ENCODE results near the gene KRTAP22-2. TPM values are rescaled to one million over a fixed set of nuclear protein-coding genes. Genes with fewer than 3 reads are reported as not detected.

KRTAP22-2 gene
- not detected in 2 replicates for total RNA-seq (2014; rRNA removed; shearing (Covaris generic); ENCODE audit: low replicate concordance)

DNA sequence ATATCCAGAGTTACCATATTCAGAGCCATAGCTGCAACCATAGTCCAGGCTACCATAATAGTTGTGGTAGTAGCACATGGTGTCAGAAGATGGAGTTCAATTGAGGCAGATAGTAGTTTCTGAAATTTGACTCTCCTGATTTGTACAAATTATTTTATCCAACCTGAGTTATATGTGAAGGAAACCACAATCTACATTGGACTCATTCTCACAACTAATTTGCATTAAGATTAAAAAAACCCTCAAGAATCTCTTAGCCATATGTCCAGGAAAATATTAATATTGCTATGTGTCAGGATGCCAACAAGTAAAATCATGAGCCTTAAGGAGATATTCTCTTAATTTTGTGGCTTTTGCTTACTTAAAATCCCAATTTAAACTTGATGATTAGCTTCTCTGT is at the start of gene KRTAP22-2:
KRTAP22-2 (minus strand) TSS at position 101 of the 400 bp plus-strand sequence.
- H3K36me3 ChIP-seq: no peaks in the 10 kb centered on the region
- H3K4me3 ChIP-seq: no peak within 1 kb of the TSS
- no peaks in the 10 kb centered on the region for H3K27me3 ChIP-seq
- DNase-seq: no peak
- H3K9me3 ChIP-seq: no peaks in the 10 kb centered on the region

- Histone ChIP-seq H3K4me3 (no peak overlapping the region), H3K27me3 (no peaks in the 10 kb centered on the region), H3K36me3 (no peaks in the 10 kb centered on the region), H3K9me3 (no peaks in the 10 kb centered on the region)
- DNase-seq: no peak
Measured at GRCh38 chr21:30638686-30639085, 48.5 kb upstream of the KRTAP22-2 start.

GRCh38 chr21:30634906-30635305 is 44.7 kb upstream of the KRTAP22-2 start, which contains the start of gene KRTAP20-2:
Gene KRTAP20-2, plus strand, starts transcription at chr21:30635206. Its CDS starts 58 bp downstream, at chr21:30635264.
- DNase-seq: no peak

DNA sequence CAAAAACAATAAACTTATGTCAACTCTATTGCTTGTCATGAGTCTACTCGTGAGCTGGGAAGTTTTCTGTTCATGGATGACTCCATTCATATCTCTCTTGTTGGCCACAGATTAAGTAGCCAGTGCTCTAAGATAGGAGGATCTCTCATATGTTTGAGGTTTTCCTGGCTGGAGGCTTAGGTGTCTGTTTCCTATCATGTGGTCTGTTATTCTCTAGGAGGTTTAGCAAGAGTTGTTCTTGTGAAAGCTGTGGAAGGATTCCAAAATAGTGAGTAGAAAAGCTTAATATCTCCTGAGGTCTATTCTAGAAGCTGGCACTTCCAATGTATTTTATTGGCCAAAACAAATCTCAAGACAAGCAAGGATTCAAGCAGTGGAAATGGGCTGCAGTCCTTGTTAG is 39.0 kb upstream of the KRTAP22-2 start:
- H3K9me3 ChIP-seq: no peaks in the 10 kb centered on the region
- no peak overlapping the region for H3K4me3 ChIP-seq
- H3K36me3 ChIP-seq: no peaks in the 10 kb centered on the region
- no peak for DNase-seq
- no peaks in the 10 kb centered on the region for H3K27me3 ChIP-seq

More at GRCh38 chr21:30634906-30635305, 44.7 kb upstream of the KRTAP22-2 start, which contains the start of gene KRTAP20-2:
- H3K9me3 ChIP-seq: no peaks in the 10 kb centered on the region
- H3K4me3 ChIP-seq: no peak within 1 kb of the TSS
- H3K27me3 ChIP-seq: no peaks in the 10 kb centered on the region
- no peaks in the 10 kb centered on the region for H3K36me3 ChIP-seq

DNA sequence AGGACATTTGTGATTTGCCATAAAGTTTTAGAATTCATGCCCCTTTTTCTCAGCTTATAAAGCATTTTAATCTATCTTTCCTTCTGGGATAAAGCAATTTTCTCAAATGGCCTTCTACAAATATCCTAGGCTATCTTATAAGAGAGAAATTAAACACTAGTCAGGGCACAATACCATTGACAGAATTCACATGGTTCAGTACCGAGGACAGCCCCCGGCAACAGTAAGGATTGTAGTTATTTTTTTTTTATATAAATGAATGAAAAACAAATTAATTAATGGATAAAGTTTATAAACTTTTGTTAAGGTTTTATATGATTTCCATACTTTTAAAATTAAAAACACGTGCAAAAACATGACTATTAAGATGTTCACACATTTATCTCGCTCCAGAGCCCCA is 37.9 kb upstream of the KRTAP22-2 start:
- no peak for DNase-seq
- no peak overlapping the region for H3K4me3 ChIP-seq
- H3K27me3 ChIP-seq: no peaks in the 10 kb centered on the region
- no peaks in the 10 kb centered on the region for H3K9me3 ChIP-seq
- H3K36me3 ChIP-seq: no peaks in the 10 kb centered on the region

- no peaks in the 10 kb centered on the region for H3K27me3 ChIP-seq
- no peak for DNase-seq
Measured at GRCh38 chr21:30625449-30626165, 35.4 kb upstream of the KRTAP22-2 start.

GRCh38 chr21:30623362-30623761 is 33.2 kb upstream of the KRTAP22-2 start:
- H3K27me3 ChIP-seq: no peaks in the 10 kb centered on the region
- no peaks in the 10 kb centered on the region for H3K36me3 ChIP-seq
- no peaks in the 10 kb centered on the region for H3K9me3 ChIP-seq
- no peak overlapping the region for H3K4me3 ChIP-seq
- DNase-seq: no peak

More at GRCh38 chr21:30625449-30626165, 35.4 kb upstream of the KRTAP22-2 start:
- Histone ChIP-seq H3K36me3 (no peaks in the 10 kb centered on the region), H3K4me3 (no peak overlapping the region), H3K9me3 (no peaks in the 10 kb centered on the region)

GRCh38 chr21:30620522-30620921 is 30.3 kb upstream of the KRTAP22-2 start, which contains the start of gene KRTAP20-4:
Gene KRTAP20-4, plus strand, starts transcription at chr21:30620627.
- Histone ChIP-seq H3K36me3 (no peaks in the 10 kb centered on the region), H3K9me3 (no peaks in the 10 kb centered on the region), H3K27me3 (no peaks in the 10 kb centered on the region), H3K4me3 (no peak within 1 kb of the TSS)
- DNase-seq: no peak

- no peaks in the 10 kb centered on the region for H3K27me3 ChIP-seq
- no peak overlapping the region for H3K4me3 ChIP-seq
- no peaks in the 10 kb centered on the region for H3K9me3 ChIP-seq
- no peaks in the 10 kb centered on the region for H3K36me3 ChIP-seq
- DNase-seq: no peak
Measured at GRCh38 chr21:30620080-30620479, 29.9 kb upstream of the KRTAP22-2 start.

- no peak for DNase-seq
- H3K27me3 ChIP-seq: no peaks in the 10 kb centered on the region
- H3K9me3 ChIP-seq: no peaks in the 10 kb centered on the region
- no peaks in the 10 kb centered on the region for H3K36me3 ChIP-seq
- no peak within 1 kb of the TSS for H3K4me3 ChIP-seq
Measured at GRCh38 chr21:30616125-30616524, 25.9 kb upstream of the KRTAP22-2 start, which contains the start of gene KRTAP20-1. Gene KRTAP20-1, plus strand, starts transcription at chr21:30616425. Its CDS starts 30 bp downstream, at chr21:30616455.

- Histone ChIP-seq H3K4me3 (no peak overlapping the region), H3K27me3 (no peaks in the 10 kb centered on the region)
- DNase-seq: no peak
Measured at GRCh38 chr21:30615199-30615598, 25.0 kb upstream of the KRTAP22-2 start.

GRCh38 chr21:30613836-30614235 is 23.6 kb upstream of the KRTAP22-2 start, which contains the start of gene KRTAP6-1:
Gene KRTAP6-1, minus strand, starts transcription at chr21:30613930. Its CDS starts 26 bp downstream, at chr21:30613904.
- Histone ChIP-seq H3K4me3 (no peak within 1 kb of the TSS), H3K9me3 (no peaks in the 10 kb centered on the region), H3K27me3 (no peaks in the 10 kb centered on the region), H3K36me3 (no peaks in the 10 kb centered on the region)
- DNase-seq: no peak

More at GRCh38 chr21:30615199-30615598, 25.0 kb upstream of the KRTAP22-2 start:
- Histone ChIP-seq H3K36me3 (no peaks in the 10 kb centered on the region), H3K9me3 (no peaks in the 10 kb centered on the region)

DNA sequence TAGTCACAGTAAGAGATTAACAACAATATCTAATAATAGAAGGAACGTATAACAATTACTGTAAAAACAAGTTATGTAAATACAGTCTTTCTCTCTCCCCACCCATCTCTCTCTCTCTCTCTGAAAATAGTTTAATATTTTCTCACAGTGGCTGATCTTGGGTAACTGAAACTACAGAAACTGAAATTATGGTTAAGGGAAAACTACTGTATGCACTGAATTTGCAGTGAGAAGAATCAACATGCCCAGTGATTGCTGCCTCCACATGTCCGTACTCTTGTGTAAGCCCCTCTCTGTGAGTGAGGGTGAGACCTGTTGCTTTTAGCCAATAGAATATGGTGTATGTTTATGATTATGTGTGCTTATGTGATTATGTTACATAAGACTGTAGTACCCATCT is 21.9 kb upstream of the KRTAP22-2 start:
- Histone ChIP-seq H3K27me3 (no peaks in the 10 kb centered on the region), H3K4me3 (no peak overlapping the region), H3K36me3 (no peaks in the 10 kb centered on the region), H3K9me3 (no peaks in the 10 kb centered on the region)
- no peak for DNase-seq

DNA sequence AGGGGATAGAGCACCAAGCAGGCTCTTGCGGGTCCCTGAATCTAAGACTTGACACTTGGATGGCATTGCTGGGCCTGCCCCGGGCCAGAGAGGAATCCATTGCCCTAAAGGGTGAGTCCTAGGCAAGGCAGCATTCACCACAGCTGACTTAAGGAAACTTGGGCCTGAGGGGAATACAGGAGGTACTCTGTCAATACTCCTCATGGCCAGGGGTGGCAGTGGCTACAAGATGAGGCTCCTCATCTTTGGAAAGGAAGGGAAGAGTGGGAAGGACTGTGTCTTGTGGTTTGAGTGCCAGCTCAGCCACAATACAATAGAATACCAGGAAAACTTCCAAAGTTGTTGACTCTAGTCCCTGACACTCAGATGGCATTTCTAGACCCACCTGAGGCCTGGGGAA is 15.8 kb upstream of the KRTAP22-2 start:
- H3K27me3 ChIP-seq: no peaks in the 10 kb centered on the region
- no peaks in the 10 kb centered on the region for H3K9me3 ChIP-seq
- no peaks in the 10 kb centered on the region for H3K36me3 ChIP-seq
- DNase-seq: no peak
- no peak overlapping the region for H3K4me3 ChIP-seq

- no peaks in the 10 kb centered on the region for H3K9me3 ChIP-seq
- H3K27me3 ChIP-seq: no peaks in the 10 kb centered on the region
- no peaks in the 10 kb centered on the region for H3K36me3 ChIP-seq
- no peak within 1 kb of the TSS for H3K4me3 ChIP-seq
- DNase-seq: no peak
Measured at GRCh38 chr21:30600787-30601186, 10.6 kb upstream of the KRTAP22-2 start, which contains the start of gene KRTAP22-1. Gene KRTAP22-1, plus strand, starts transcription at chr21:30601087.

GRCh38 chr21:30598802-30599201 is 8.6 kb upstream of the KRTAP22-2 start, which contains the start of gene KRTAP6-2:
Gene KRTAP6-2, minus strand, starts transcription at chr21:30598902. Its CDS starts 28 bp downstream, at chr21:30598874.
- no peaks in the 10 kb centered on the region for H3K9me3 ChIP-seq
- H3K27me3 ChIP-seq: no peaks in the 10 kb centered on the region
- DNase-seq: no peak
- H3K36me3 ChIP-seq: no peaks in the 10 kb centered on the region
- H3K4me3 ChIP-seq: no peak within 1 kb of the TSS

DNA sequence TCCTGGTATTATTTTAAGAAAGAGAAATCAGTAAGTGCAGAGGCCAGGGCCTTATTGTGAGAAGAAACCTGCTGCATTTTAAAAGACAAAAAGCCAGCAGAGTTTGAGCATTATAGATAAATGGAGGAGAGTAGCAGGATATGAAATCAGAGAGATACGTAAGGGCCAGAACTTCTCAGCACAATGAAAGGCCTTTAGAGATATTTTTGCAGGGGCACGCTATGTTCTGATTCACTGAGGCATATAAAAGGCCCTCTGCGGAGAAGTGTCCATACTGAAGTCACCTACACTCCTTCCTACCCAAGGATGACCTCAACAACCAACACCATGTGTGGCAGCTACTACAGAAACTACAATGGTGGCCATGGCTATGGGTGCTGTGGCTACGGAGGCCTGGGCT is 1.9 kb upstream of the KRTAP22-2 start, which contains the start of gene KRTAP6-3:
KRTAP6-3 (plus strand) TSS at position 301 of the 400 bp plus-strand sequence; CDS start at position 307, 6 bp downstream.
- Histone ChIP-seq H3K4me3 (no peak within 1 kb of the TSS), H3K9me3 (no peaks in the 10 kb centered on the region), H3K36me3 (no peaks in the 10 kb centered on the region), H3K27me3 (no peaks in the 10 kb centered on the region)
- DNase-seq: no peak

All from MG63 (cell line).